HG02938 (cell line): ENCODE results near the gene NF2.

Source experiments
- ATAC-seq: cut with Tn5 transposase; IDR thresholded peaks from one replicate; pipeline ENCODE4 v1.9.1; 2021; ENCODE audit warnings: mild to moderate bottlenecking, moderate library complexity; ENCODE audit not compliant: unreplicated experiment

The NF2 gene

GRCh38 chr22:29738118-29738815 is 134.8 kb downstream of the NF2 start:
- ATAC-seq, result no peak

- no peak for ATAC-seq
These were observed 136.0 kb downstream of the NF2 start for GRCh38 chr22:29739346-29739875.

- no peak for ATAC-seq
These were observed 136.8 kb downstream of the NF2 start for GRCh38 chr22:29740216-29740615.

- no peak for ATAC-seq
These were observed 138.5 kb downstream of the NF2 start for GRCh38 chr22:29741926-29742325.

GRCh38 chr22:29742326-29742725 is 138.9 kb downstream of the NF2 start:
- ATAC-seq, result no peak

GRCh38 chr22:29744902-29745301 is 141.5 kb downstream of the NF2 start:
- ATAC-seq, result no peak

- no peak for ATAC-seq
These were observed 144.4 kb downstream of the NF2 start for GRCh38 chr22:29747832-29748231.
